Sigmoid colon (tissue), 7 donors: Measurements from ENCODE around the gene TM9SF3. TPM values are rescaled to one million over a fixed set of nuclear protein-coding genes. Genes with fewer than 3 reads are reported as not detected.

Experiments
- DNase-seq: peaks from one replicate; pipeline ENCODE4 v3.0.0-alpha.2; 2019
- H3K27ac ChIP-seq, 4 donors: fragments of 200-600 bp; sonication (generic); one replicate each; pipeline ENCODE4 v1.5.1; 2016 to 2019; ENCODE audit warnings: mild to moderate bottlenecking in 1 of 4
- H3K27me3 ChIP-seq, 3 donors: fragments of 200-600 bp; sonication (generic); one replicate each; pipeline ENCODE4 v1.5.1; 2019; ENCODE audit warnings: mild to moderate bottlenecking in 1 of 3
- H3K36me3 ChIP-seq, 4 donors: fragments of 200-600 bp; sonication (generic); one replicate each; pipeline ENCODE4 v1.5.1; 2016 to 2019
- H3K4me1 ChIP-seq, 4 donors: fragments of 200-600 bp; sonication (generic); one replicate each; pipeline ENCODE4 v1.5.1; 2017 to 2019
- H3K4me3 ChIP-seq, 4 donors: fragments of 200-600 bp; sonication (generic); one replicate each; pipeline ENCODE4 v1.5.1; 2017 to 2019; ENCODE audit warnings: mild to moderate bottlenecking in 2 of 4, moderate library complexity in 1 of 4
- H3K9me3 ChIP-seq, 4 donors: fragments of 200-600 bp in 3 of 4; sonication (generic) in 3 of 4; one replicate each; pipeline versions ENCODE4 v1.5.1 to v1.6.1; 2013 to 2019
- EP300 ChIP-seq, 4 donors: sonication (generic); formaldehyde crosslinking; IDR thresholded peaks; one replicate each; pipeline ENCODE4 v1.6.1; 2017; ENCODE audit warnings: antibody characterized with exemption in 4 of 4
- POLR2A ChIP-seq, 2 donors: fragments of 450-650 bp; IDR thresholded peaks; one replicate each; pipeline ENCODE4 v1.6.1; 2016; ENCODE audit warnings: antibody characterized with exemption in 2 of 2, mild to moderate bottlenecking in 2 of 2, moderate library complexity in 2 of 2
- POLR2AphosphoS5 ChIP-seq, 4 donors: sonication (generic); formaldehyde crosslinking; IDR thresholded peaks; one replicate each; pipeline ENCODE4 v1.6.1; 2017; ENCODE audit warnings: antibody characterized with exemption in 4 of 4
- WGBS, 2 donors: extraction: QIAGEN DNeasy Blood & Tissue Kit; methylation state at CpG; one replicate each; pipeline ENCODE4 v1.1.7; 2013; 5-methylcytosine and 5-hydroxymethylcytosine counted together
- intact Hi-C: fragments of 100-400 bp; cut with DNase I; formaldehyde crosslinking; loops from one replicate; pipeline ENCODE4 v1.15.1; 2023
- polyA plus RNA-seq, 3 donors: library from polyadenylated mRNA; stranded (reverse); fragments of 200-250 nt; gene quantifications; one replicate each; pipeline ENCODE4 v1.2.3, GENCODE V29; 2013
- total RNA-seq, 4 donors: library from RNA; depleted of rRNA; stranded (reverse); fragments of >200 nt; gene quantifications; one replicate each; pipeline ENCODE4 v1.1.0, GENCODE V29; 2016
- TF ChIP-seq, protein P1 (sequence below), 4 experiments: fragments of 450-650 bp in 3 of 4; fragments of 200-600 bp in 1 of 4; IDR thresholded peaks; one replicate each; pipeline ENCODE4 v1.5.1; 2016 to 2019; ENCODE audit warnings: antibody characterized with exemption in 4 of 4, mild to moderate bottlenecking in 3 of 4, moderate library complexity in 2 of 4
- donor health status: healthy with polysubstance abuse.
- donor health status: Bipolar disorder and iron deficiency.
- donor health status: healthy.

TM9SF3 gene
- total and polyA plus RNA-seq, 7 donors = 18.5 to 115 (median 104) TPM

DNA sequence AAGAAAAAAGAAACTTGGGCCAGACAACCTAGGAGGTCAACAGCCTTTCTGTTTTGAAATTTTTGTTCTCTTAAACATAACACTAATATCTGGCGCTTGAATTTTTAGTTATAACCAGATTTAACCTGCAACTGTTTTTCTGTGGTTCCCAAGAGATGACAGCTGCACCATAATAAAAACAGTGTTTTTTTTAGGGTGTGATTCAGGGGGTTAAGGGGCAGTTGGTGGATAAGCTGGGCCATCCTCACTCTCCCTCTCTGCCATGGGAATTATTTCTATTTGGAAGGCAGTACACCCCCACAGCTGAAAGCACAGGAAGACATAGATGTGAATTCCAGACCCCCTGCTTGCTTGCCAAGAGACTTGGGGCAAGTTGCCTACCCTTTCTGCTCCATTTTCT lies 20.1 kb upstream of the TM9SF3 start:
- H3K36me3 ChIP-seq = no peaks in the 10 kb centered on the region
- no peak for TF ChIP-seq EP300 (IDR thresholded peaks at IDR 0.05)
- 84 to 98% methylated on average over 1 of the region's 1 CpG for WGBS, 2 donors
- H3K27me3 ChIP-seq = no peaks in the 10 kb centered on the region
- H3K27ac ChIP-seq = no peak overlapping the region
- DNase-seq = no peak
- no peaks in the 10 kb centered on the region for H3K9me3 ChIP-seq
- no peak overlapping the region for H3K4me3 ChIP-seq
- intact Hi-C loops = no loop called here
- no peaks in the 10 kb centered on the region for H3K4me1 ChIP-seq

DNA sequence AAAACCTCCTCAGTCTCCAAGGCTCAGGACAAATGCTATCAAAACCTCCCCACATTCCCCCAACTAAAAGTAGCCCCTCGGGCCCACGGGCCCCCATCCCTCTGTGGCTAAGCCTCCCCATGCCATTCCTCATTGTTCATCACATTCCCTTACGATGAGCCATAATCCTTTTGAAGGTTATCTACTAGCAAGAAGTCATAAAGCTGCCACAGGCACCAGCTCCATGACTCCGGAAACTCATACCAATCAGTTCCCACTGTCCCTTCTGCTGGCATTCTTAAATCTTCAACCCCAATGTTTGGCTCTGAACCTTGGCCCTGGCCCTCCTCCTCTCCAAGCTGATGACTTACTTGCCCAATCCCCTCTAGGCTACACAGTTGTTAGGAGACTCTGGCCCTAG lies 19.4 kb upstream of the TM9SF3 start:
- no peak for DNase-seq
- Histone ChIP-seq H3K36me3 (no peaks in the 10 kb centered on the region), H3K4me3 (no peak overlapping the region), H3K4me1 (no peaks in the 10 kb centered on the region), H3K27me3 (no peaks in the 10 kb centered on the region), H3K9me3 (no peaks in the 10 kb centered on the region), H3K27ac (no peak overlapping the region)
- 88% methylated on average over 4 of the region's 4 CpGs for WGBS, 2 donors
- no peak for TF ChIP-seq POLR2AphosphoS5 (IDR thresholded peaks at IDR 0.05)
- TF ChIP-seq EP300 (IDR thresholded peaks at IDR 0.05) = no peak
- TF ChIP-seq, protein P1, sequence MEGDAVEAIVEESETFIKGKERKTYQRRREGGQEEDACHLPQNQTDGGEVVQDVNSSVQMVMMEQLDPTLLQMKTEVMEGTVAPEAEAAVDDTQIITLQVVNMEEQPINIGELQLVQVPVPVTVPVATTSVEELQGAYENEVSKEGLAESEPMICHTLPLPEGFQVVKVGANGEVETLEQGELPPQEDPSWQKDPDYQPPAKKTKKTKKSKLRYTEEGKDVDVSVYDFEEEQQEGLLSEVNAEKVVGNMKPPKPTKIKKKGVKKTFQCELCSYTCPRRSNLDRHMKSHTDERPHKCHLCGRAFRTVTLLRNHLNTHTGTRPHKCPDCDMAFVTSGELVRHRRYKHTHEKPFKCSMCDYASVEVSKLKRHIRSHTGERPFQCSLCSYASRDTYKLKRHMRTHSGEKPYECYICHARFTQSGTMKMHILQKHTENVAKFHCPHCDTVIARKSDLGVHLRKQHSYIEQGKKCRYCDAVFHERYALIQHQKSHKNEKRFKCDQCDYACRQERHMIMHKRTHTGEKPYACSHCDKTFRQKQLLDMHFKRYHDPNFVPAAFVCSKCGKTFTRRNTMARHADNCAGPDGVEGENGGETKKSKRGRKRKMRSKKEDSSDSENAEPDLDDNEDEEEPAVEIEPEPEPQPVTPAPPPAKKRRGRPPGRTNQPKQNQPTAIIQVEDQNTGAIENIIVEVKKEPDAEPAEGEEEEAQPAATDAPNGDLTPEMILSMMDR (IDR thresholded peaks at IDR 0.05) = no peak
- TF ChIP-seq POLR2A (IDR thresholded peaks at IDR 0.05) = no peak
- intact Hi-C loops = no loop called here

DNA sequence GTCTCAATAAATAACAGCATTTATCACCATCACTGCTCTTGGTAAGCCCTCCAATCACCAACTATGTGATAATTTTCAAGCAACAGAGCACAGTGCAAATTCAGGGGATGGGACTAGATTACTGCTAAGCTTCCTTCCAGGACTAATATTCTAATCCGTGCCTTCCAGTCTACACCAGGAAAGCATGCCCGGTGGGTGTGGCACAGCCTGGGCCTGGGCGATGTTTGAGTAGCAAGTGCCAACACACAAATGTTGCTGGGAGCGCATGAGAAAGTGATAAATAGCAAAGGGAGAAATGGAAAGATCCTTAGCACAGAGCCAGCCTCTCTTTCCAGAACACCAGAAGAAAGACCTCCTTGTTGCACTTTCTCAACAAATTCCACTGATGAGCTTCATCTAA lies 13.5 kb upstream of the TM9SF3 start:
- no peaks in the 10 kb centered on the region for H3K27me3 ChIP-seq
- H3K4me3 ChIP-seq = no peak overlapping the region
- H3K9me3 ChIP-seq = no peaks in the 10 kb centered on the region
- H3K36me3 ChIP-seq = no peaks in the 10 kb centered on the region
- intact Hi-C loops = no loop called here
- TF ChIP-seq EP300 (IDR thresholded peaks at IDR 0.05) (no peak), POLR2AphosphoS5 (IDR thresholded peaks at IDR 0.05) (no peak), POLR2A (IDR thresholded peaks at IDR 0.05) (no peak)
- TF ChIP-seq, protein P1 (IDR thresholded peaks at IDR 0.05) = no peak
- 16 to 71% methylated on average over 4 of the region's 4 CpGs for WGBS, 2 donors
- DNase-seq = no peak
- H3K27ac ChIP-seq = no peak overlapping the region
- no peaks in the 10 kb centered on the region for H3K4me1 ChIP-seq

- no peaks in the 10 kb centered on the region for H3K9me3 ChIP-seq
- H3K4me1 ChIP-seq = no peaks in the 10 kb centered on the region
- WGBS, 2 donors = 51 to 75% methylated on average over 4 of the region's 4 CpGs
- H3K36me3 ChIP-seq = no peaks in the 10 kb centered on the region
- no peak overlapping the region for H3K4me3 ChIP-seq
- no peak overlapping the region for H3K27ac ChIP-seq
- H3K27me3 ChIP-seq = no peaks in the 10 kb centered on the region
- DNase-seq = no peak
- intact Hi-C loops = no loop called here
- no peak for TF ChIP-seq POLR2A (IDR thresholded peaks at IDR 0.05)
- TF ChIP-seq EP300 (IDR thresholded peaks at IDR 0.05) = no peak
- TF ChIP-seq, protein P1 (IDR thresholded peaks at IDR 0.05) = no peak
- no peak for TF ChIP-seq POLR2AphosphoS5 (IDR thresholded peaks at IDR 0.05)
Observed at GRCh38 chr10:96598846-96599245, 12.0 kb upstream of the TM9SF3 start.

DNA sequence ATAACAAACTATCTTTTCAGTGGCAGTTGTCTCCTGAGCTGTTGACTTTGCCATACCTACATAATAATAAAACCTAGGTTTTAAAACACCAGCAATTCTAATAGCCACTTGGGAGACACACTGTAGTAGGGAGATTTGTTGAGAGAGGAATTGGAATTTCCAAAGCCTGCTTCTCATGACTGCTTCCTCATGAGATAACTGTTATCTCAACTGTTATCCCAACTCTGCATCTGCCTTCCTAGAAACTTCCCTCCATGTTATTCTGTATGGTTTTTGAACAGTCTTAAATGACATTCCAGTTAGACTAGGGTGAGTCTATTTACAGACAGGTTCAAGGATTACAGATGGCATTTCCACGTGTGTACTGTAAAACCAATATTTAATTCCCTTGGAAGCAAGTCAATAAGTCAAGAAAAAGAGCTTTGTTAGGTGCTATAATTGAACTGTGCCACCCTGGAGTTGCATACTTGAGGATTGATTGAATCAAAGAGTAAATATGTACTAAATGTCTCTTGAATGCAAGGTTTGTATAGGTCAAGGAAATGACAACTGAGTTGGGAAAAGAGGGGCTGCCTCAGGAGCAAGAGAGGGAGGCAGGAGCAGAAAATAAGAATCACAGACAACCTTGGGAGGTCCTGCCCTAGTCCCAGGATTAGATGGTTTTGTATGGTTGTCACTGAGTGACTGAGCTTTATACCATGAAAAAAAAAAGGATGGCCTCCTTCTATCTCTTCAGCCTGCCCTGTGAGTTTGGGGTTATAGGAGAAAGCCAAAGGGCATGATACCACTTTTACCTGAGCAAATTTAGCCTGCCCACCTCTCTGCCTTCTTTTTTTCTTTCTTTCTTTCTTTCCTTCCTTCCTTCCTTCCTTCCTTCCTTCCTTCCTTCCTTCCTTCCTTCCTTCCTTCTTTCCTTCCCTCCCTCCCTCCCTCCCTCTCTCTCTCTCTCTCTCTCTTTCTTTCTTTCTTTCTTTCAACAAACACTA lies 9.9 kb upstream of the TM9SF3 start:
- H3K36me3 ChIP-seq = no peaks in the 10 kb centered on the region
- 20 to 61% methylated on average over 1 of the region's 1 CpG for WGBS, 2 donors
- intact Hi-C loops = no loop called here
- no peaks in the 10 kb centered on the region for H3K4me1 ChIP-seq
- DNase-seq = no peak
- TF ChIP-seq POLR2A (IDR thresholded peaks at IDR 0.05) (no peak), POLR2AphosphoS5 (IDR thresholded peaks at IDR 0.05) (no peak), EP300 (IDR thresholded peaks at IDR 0.05) (no peak)
- TF ChIP-seq, protein P1 (IDR thresholded peaks at IDR 0.05) = no peak
- H3K27ac ChIP-seq = no peak overlapping the region
- H3K4me3 ChIP-seq = no peak overlapping the region
- H3K9me3 ChIP-seq = no peaks in the 10 kb centered on the region
- no peaks in the 10 kb centered on the region for H3K27me3 ChIP-seq
